Transverse colon (tissue), 4 donors: ENCODE measurements around the gene EDNRA. TPM values are rescaled to one million over a fixed set of nuclear protein-coding genes. Genes with fewer than 3 reads are reported as not detected.

Source experiments
- DNase-seq: peaks from one replicate; pipeline ENCODE4 v3.0.0-alpha.2; 2019
- H3K27ac ChIP-seq, 4 donors: fragments of 200-600 bp; sonication (generic); 2 replicates each; pipeline ENCODE4 v1.5.1; 2016 to 2018; ENCODE audit warnings: inconsistent platforms in 4 of 4
- H3K27me3 ChIP-seq: fragments of 200-600 bp; sonication (generic); 2 replicates; pipeline ENCODE4 v1.5.1; 2017; ENCODE audit warnings: inconsistent platforms
- H3K36me3 ChIP-seq, 4 donors: fragments of 200-600 bp; sonication (generic); 2 replicates each; pipeline ENCODE4 v1.5.1; 2017 to 2019; ENCODE audit warnings: inconsistent platforms in 4 of 4
- H3K4me1 ChIP-seq, 4 donors: fragments of 200-600 bp; sonication (generic); 2 replicates each; pipeline ENCODE4 v1.5.1; 2017 to 2020; ENCODE audit warnings: inconsistent platforms in 4 of 4
- H3K4me3 ChIP-seq, 4 donors: fragments of 200-600 bp; sonication (generic); 1 replicate in 1 of 4; 2 replicates in 3 of 4; pipeline versions ENCODE4 v1.5.1 to v1.6.1; 2017 to 2019; ENCODE audit warnings: inconsistent platforms in 4 of 4
- H3K9me3 ChIP-seq, 2 donors: fragments of 200-600 bp; sonication (generic); 2 replicates each; pipeline ENCODE4 v1.5.1; 2017 to 2019; ENCODE audit warnings: inconsistent platforms in 2 of 2
- CTCF ChIP-seq, 5 experiments: fragments of 200-600 bp in 3 of 5; fragments of 450-650 bp in 2 of 5; sonication (generic) in 3 of 5; IDR thresholded peaks; 1 replicate in 2 of 5; 2 replicates in 3 of 5; pipeline ENCODE4 v1.5.1; 2016 to 2017; ENCODE audit warnings: antibody characterized with exemption in 5 of 5, inconsistent platforms in 3 of 5, mild to moderate bottlenecking in 2 of 5, moderate library complexity in 1 of 5
- EP300 ChIP-seq: sonication (generic); formaldehyde crosslinking; IDR thresholded peaks from one replicate; pipeline ENCODE4 v1.6.1; 2017; ENCODE audit warnings: antibody characterized with exemption, low read depth
- POLR2A ChIP-seq: fragments of 450-650 bp; IDR thresholded peaks from one replicate; pipeline ENCODE4 v1.6.1; 2016; ENCODE audit warnings: antibody characterized with exemption, mild to moderate bottlenecking, moderate library complexity
- POLR2AphosphoS5 ChIP-seq, 3 donors: sonication (generic); formaldehyde crosslinking; IDR thresholded peaks; one replicate each; pipeline ENCODE4 v1.6.1; 2016; ENCODE audit warnings: antibody characterized with exemption in 3 of 3
- WGBS, 2 donors: methylation state at CpG; one replicate each; pipeline ENCODE4 v1.1.5; 2018; ENCODE audit warnings: low coverage in 1 of 2; 5-methylcytosine and 5-hydroxymethylcytosine counted together
- in situ Hi-C, 4 donors: fragments of 200-750 bp; cut with MboI; loops; one replicate each; pipeline versions ENCODE4 v1.15.0 to v1.15.1; 2017; ENCODE audit warnings: low sequenced_read_pairs in 3 of 4, low pct_ligation_motif_present in 1 of 4, low pct_unique_long_range_greater_than_20kb in 1 of 4
- intact Hi-C: fragments of 100-400 bp; cut with DNase I; formaldehyde crosslinking; loops from one replicate; pipeline ENCODE4 v1.15.1; 2023; ENCODE audit warnings: low total_unique reads
- total RNA-seq, 4 donors: library from RNA; depleted of rRNA; stranded (reverse); fragments of >200 nt; gene quantifications; one replicate each; pipeline ENCODE4 v1.1.0, GENCODE V29; 2016

Gene EDNRA
- total RNA-seq, 4 donors from 2014 or later = 0.55 to 3.8 (median 1.1) TPM; not detected in 1

- Histone ChIP-seq H3K4me1 (no peaks in the 10 kb centered on the region), H3K4me3 (no peak overlapping the region), H3K9me3 (no peaks in the 10 kb centered on the region), H3K36me3 (no peaks in the 10 kb centered on the region), H3K27me3 (no peaks in the 10 kb centered on the region), H3K27ac (no peak overlapping the region)
- in situ Hi-C loops = no loop called here
- TF ChIP-seq POLR2AphosphoS5 (IDR thresholded peaks at IDR 0.05) (no peak), POLR2A (no peak), EP300 (no peak), CTCF (IDR thresholded peaks at IDR 0.05) (no peak)
- DNase-seq = no peak
- intact Hi-C loops = no loop called here
- WGBS, 2 donors = 65 to 69% methylated on average over 2 of the region's 2 CpGs
Observed at GRCh38 chr4:147494301-147494700, 13.4 kb downstream of the EDNRA start.

GRCh38 chr4:147496500-147496899, 15.6 kb downstream of the EDNRA start:
- no peak for TF ChIP-seq POLR2AphosphoS5 (IDR thresholded peaks at IDR 0.05)
- no peak for TF ChIP-seq EP300
- TF ChIP-seq POLR2A = no peak
- no peak for TF ChIP-seq CTCF (IDR thresholded peaks at IDR 0.05)
- H3K9me3 ChIP-seq = no peaks in the 10 kb centered on the region
- no peaks in the 10 kb centered on the region for H3K36me3 ChIP-seq
- intact Hi-C loops (no loop called here), in situ Hi-C loops (no loop called here)
- H3K4me1 ChIP-seq = no peaks in the 10 kb centered on the region
- WGBS, 2 donors = 95 to 100% methylated on average over 1 of the region's 1 CpG
- no peak overlapping the region for H3K27ac ChIP-seq
- no peak for DNase-seq
- H3K4me3 ChIP-seq = no peak overlapping the region
- H3K27me3 ChIP-seq = no peaks in the 10 kb centered on the region

- H3K27me3 ChIP-seq = no peaks in the 10 kb centered on the region
- H3K9me3 ChIP-seq = no peaks in the 10 kb centered on the region
- no peaks in the 10 kb centered on the region for H3K4me1 ChIP-seq
- H3K4me3 ChIP-seq = no peak overlapping the region
- no peaks in the 10 kb centered on the region for H3K36me3 ChIP-seq
- DNase-seq = no peak
- intact Hi-C loops = no loop called here
- WGBS, 2 donors = 58 to 66% methylated on average over 3 to 4 of the region's 4 CpGs
- in situ Hi-C loops = no loop called here
- TF ChIP-seq POLR2A (no peak), EP300 (no peak), POLR2AphosphoS5 (IDR thresholded peaks at IDR 0.05) (no peak), CTCF (IDR thresholded peaks at IDR 0.05) (no peak)
- no peak overlapping the region for H3K27ac ChIP-seq
Observed at GRCh38 chr4:147498031-147498660, 17.2 kb downstream of the EDNRA start.

GRCh38 chr4:147508346-147508745, 27.4 kb downstream of the EDNRA start:
- Histone ChIP-seq H3K27me3 (no peaks in the 10 kb centered on the region), H3K27ac (no peak overlapping the region), H3K4me3 (no peak overlapping the region), H3K9me3 (no peaks in the 10 kb centered on the region), H3K36me3 (no peaks in the 10 kb centered on the region), H3K4me1 (no peaks in the 10 kb centered on the region)
- 90 to 94% methylated on average over 2 of the region's 2 CpGs for WGBS, 2 donors
- no peak for DNase-seq
- intact Hi-C loops (no loop called here), in situ Hi-C loops (no loop called here)
- TF ChIP-seq EP300 (no peak), CTCF (IDR thresholded peaks at IDR 0.05) (no peak), POLR2A (no peak)
